ENCODE results near the gene SHROOM3.

Gene SHROOM3

GRCh38 chr4:76435528-76436319, 695 bp downstream of the SHROOM3 start:
- POLR2A ChIA-PET: no interaction called here
- TF ChIP-seq HDGF (IDR thresholded peaks at IDR 0.05; ENCODE audit: borderline replicate concordance): no peak
- TF ChIP-seq LEF1 (IDR thresholded peaks at IDR 0.05; ENCODE audit: borderline replicate concordance): no peak
- TF ChIP-seq TARDBP (IDR thresholded peaks at IDR 0.05): no peak
- TF ChIP-seq CTBP1 (IDR thresholded peaks at IDR 0.05; ENCODE audit: borderline replicate concordance): no peak
- no peak for TF ChIP-seq BHLHE40 (IDR thresholded peaks at IDR 0.05; ENCODE audit: borderline replicate concordance)
- CTCF ChIA-PET: interaction anchor here (0.6 kb wide), 1 partner anchor 1811 kb away, joined by 3 read pairs; no protein-coding TSS in a partner anchor
- no peak for DNase-seq (ENCODE audit: extremely low spot score)

GRCh38 chr4:76439491-76439890, 4.5 kb downstream of the SHROOM3 start:
- TF ChIP-seq ELF4 (IDR thresholded peaks at IDR 0.05) (no peak), TARDBP (IDR thresholded peaks at IDR 0.05) (no peak), HDGF (IDR thresholded peaks at IDR 0.05; ENCODE audit: borderline replicate concordance) (no peak), NFRKB (IDR thresholded peaks at IDR 0.05) (no peak), LEF1 (IDR thresholded peaks at IDR 0.05; ENCODE audit: borderline replicate concordance) (no peak), SP1 (IDR thresholded peaks at IDR 0.05) (no peak)
- POLR2A ChIA-PET: no interaction called here
- CTCF ChIA-PET: no interaction called here
- DNase-seq (ENCODE audit: extremely low spot score): no peak

GRCh38 chr4:76441881-76442280, 6.9 kb downstream of the SHROOM3 start:
- no peak for DNase-seq (ENCODE audit: extremely low spot score)
- TF ChIP-seq ELF4 (IDR thresholded peaks at IDR 0.05) (no peak), SP1 (IDR thresholded peaks at IDR 0.05) (no peak), FOXM1 (IDR thresholded peaks at IDR 0.05; ENCODE audit: borderline replicate concordance) (no peak), FOXK2 (IDR thresholded peaks at IDR 0.05) (no peak), ARNT (IDR thresholded peaks at IDR 0.05) (no peak), FOXA1 (IDR thresholded peaks at IDR 0.05) (no peak), ZNF384 (IDR thresholded peaks at IDR 0.05) (no peak), BHLHE40 (IDR thresholded peaks at IDR 0.05; ENCODE audit: borderline replicate concordance) (no peak), LEF1 (IDR thresholded peaks at IDR 0.05; ENCODE audit: borderline replicate concordance) (no peak), NFRKB (IDR thresholded peaks at IDR 0.05) (no peak), HDGF (IDR thresholded peaks at IDR 0.05; ENCODE audit: borderline replicate concordance) (no peak)
- ChIA-PET POLR2A (no interaction called here), CTCF (no interaction called here)

GRCh38 chr4:76442807-76443206, 7.8 kb downstream of the SHROOM3 start:
- ChIA-PET CTCF (no interaction called here), POLR2A (no interaction called here)
- no peak for DNase-seq (ENCODE audit: extremely low spot score)
- TF ChIP-seq ZNF384 (IDR thresholded peaks at IDR 0.05) (no peak), ELF4 (IDR thresholded peaks at IDR 0.05) (no peak), BHLHE40 (IDR thresholded peaks at IDR 0.05; ENCODE audit: borderline replicate concordance) (no peak), FOXA1 (IDR thresholded peaks at IDR 0.05) (no peak), ARNT (IDR thresholded peaks at IDR 0.05) (no peak), NFRKB (IDR thresholded peaks at IDR 0.05) (no peak), SUZ12 (IDR thresholded peaks at IDR 0.05) (no peak), TARDBP (IDR thresholded peaks at IDR 0.05) (no peak), SP1 (IDR thresholded peaks at IDR 0.05) (no peak), FOXK2 (IDR thresholded peaks at IDR 0.05) (no peak), LEF1 (IDR thresholded peaks at IDR 0.05; ENCODE audit: borderline replicate concordance) (no peak), L3MBTL2 (conservative IDR thresholded peaks at IDR 0.05) (no peak), CTBP1 (IDR thresholded peaks at IDR 0.05; ENCODE audit: borderline replicate concordance) (no peak), HDGF (IDR thresholded peaks at IDR 0.05; ENCODE audit: borderline replicate concordance) (no peak)

GRCh38 chr4:76443376-76443775, 8.3 kb downstream of the SHROOM3 start:
- no peak for TF ChIP-seq LEF1 (IDR thresholded peaks at IDR 0.05; ENCODE audit: borderline replicate concordance)
- no peak for TF ChIP-seq FOXM1 (IDR thresholded peaks at IDR 0.05; ENCODE audit: borderline replicate concordance)
- no peak for TF ChIP-seq ZNF384 (IDR thresholded peaks at IDR 0.05)
- no peak for TF ChIP-seq NFRKB (IDR thresholded peaks at IDR 0.05)
- TF ChIP-seq TARDBP (IDR thresholded peaks at IDR 0.05): no peak
- TF ChIP-seq ELF4 (IDR thresholded peaks at IDR 0.05): no peak
- no peak for TF ChIP-seq SUZ12 (IDR thresholded peaks at IDR 0.05)
- TF ChIP-seq SP1 (IDR thresholded peaks at IDR 0.05): no peak
- TF ChIP-seq FOXA1 (IDR thresholded peaks at IDR 0.05): no peak
- TF ChIP-seq HDGF (IDR thresholded peaks at IDR 0.05; ENCODE audit: borderline replicate concordance): no peak
- TF ChIP-seq PKNOX1 (IDR thresholded peaks at IDR 0.05): no peak
- TF ChIP-seq FOXK2 (IDR thresholded peaks at IDR 0.05): no peak
- no peak for TF ChIP-seq BHLHE40 (IDR thresholded peaks at IDR 0.05; ENCODE audit: borderline replicate concordance)
- no peak for TF ChIP-seq ARNT (IDR thresholded peaks at IDR 0.05)
- no peak for TF ChIP-seq L3MBTL2 (conservative IDR thresholded peaks at IDR 0.05)
- no peak for DNase-seq (ENCODE audit: extremely low spot score)
- ChIA-PET POLR2A (no interaction called here), CTCF (interaction anchor here (0.6 kb wide), 1 partner anchor 282 kb away, joined by 3 read pairs; no protein-coding TSS in a partner anchor)

GRCh38 chr4:76445911-76446310, 10.9 kb downstream of the SHROOM3 start:
- ChIA-PET CTCF (no interaction called here), POLR2A (no interaction called here)
- DNase-seq (ENCODE audit: extremely low spot score): no peak
- no peak for TF ChIP-seq ARNT (IDR thresholded peaks at IDR 0.05)

GRCh38 chr4:76447393-76447851, 12.4 kb downstream of the SHROOM3 start:
- CTCF ChIA-PET: no interaction called here
- TF ChIP-seq FOXM1 (IDR thresholded peaks at IDR 0.05; ENCODE audit: borderline replicate concordance) (no peak), TARDBP (IDR thresholded peaks at IDR 0.05) (no peak), FOXK2 (IDR thresholded peaks at IDR 0.05) (no peak)
- POLR2A ChIA-PET: no interaction called here
- DNase-seq (ENCODE audit: extremely low spot score): no peak

- TF ChIP-seq ELF4 (IDR thresholded peaks at IDR 0.05) (no peak), SP1 (IDR thresholded peaks at IDR 0.05) (no peak), FOXM1 (IDR thresholded peaks at IDR 0.05; ENCODE audit: borderline replicate concordance) (no peak), ZNF384 (IDR thresholded peaks at IDR 0.05) (no peak), BHLHE40 (IDR thresholded peaks at IDR 0.05; ENCODE audit: borderline replicate concordance) (no peak), CTBP1 (IDR thresholded peaks at IDR 0.05; ENCODE audit: borderline replicate concordance) (no peak), TARDBP (IDR thresholded peaks at IDR 0.05) (no peak), ARNT (IDR thresholded peaks at IDR 0.05) (no peak), PKNOX1 (IDR thresholded peaks at IDR 0.05) (no peak), FOXA1 (IDR thresholded peaks at IDR 0.05) (no peak), HDGF (IDR thresholded peaks at IDR 0.05; ENCODE audit: borderline replicate concordance) (no peak), L3MBTL2 (conservative IDR thresholded peaks at IDR 0.05) (no peak), LEF1 (IDR thresholded peaks at IDR 0.05; ENCODE audit: borderline replicate concordance) (no peak), SUZ12 (IDR thresholded peaks at IDR 0.05) (no peak), FOXK2 (IDR thresholded peaks at IDR 0.05) (no peak), NFRKB (IDR thresholded peaks at IDR 0.05) (no peak)
- ChIA-PET POLR2A (no interaction called here), CTCF (interaction anchor here (0.6 kb wide), 1 partner anchor 16 kb away, joined by 3 read pairs; no protein-coding TSS in a partner anchor)
- DNase-seq (ENCODE audit: extremely low spot score): no peak
These were observed 13.2 kb downstream of the SHROOM3 start for GRCh38 chr4:76448211-76448610.
